Measurements from ENCODE around the gene DHX9. TPM values are rescaled to one million over a fixed set of nuclear protein-coding genes. Genes with fewer than 3 reads are reported as not detected.

The DHX9 gene
- total RNA-seq, 1 donor from 2014 or later, result 118 TPM

- Histone ChIP-seq H3K36me3 (ENCODE audit: control insufficient read depth, insufficient read depth, low read length) (peaks cover 3% of the 10 kb centered on the region), H3K4me3 (ENCODE audit: low read depth, low read length) (no peak overlapping the region), H3K27me3 (ENCODE audit: control insufficient read depth, insufficient read depth, low read length) (no peaks in the 10 kb centered on the region)
- TF ChIP-seq, protein P1, sequence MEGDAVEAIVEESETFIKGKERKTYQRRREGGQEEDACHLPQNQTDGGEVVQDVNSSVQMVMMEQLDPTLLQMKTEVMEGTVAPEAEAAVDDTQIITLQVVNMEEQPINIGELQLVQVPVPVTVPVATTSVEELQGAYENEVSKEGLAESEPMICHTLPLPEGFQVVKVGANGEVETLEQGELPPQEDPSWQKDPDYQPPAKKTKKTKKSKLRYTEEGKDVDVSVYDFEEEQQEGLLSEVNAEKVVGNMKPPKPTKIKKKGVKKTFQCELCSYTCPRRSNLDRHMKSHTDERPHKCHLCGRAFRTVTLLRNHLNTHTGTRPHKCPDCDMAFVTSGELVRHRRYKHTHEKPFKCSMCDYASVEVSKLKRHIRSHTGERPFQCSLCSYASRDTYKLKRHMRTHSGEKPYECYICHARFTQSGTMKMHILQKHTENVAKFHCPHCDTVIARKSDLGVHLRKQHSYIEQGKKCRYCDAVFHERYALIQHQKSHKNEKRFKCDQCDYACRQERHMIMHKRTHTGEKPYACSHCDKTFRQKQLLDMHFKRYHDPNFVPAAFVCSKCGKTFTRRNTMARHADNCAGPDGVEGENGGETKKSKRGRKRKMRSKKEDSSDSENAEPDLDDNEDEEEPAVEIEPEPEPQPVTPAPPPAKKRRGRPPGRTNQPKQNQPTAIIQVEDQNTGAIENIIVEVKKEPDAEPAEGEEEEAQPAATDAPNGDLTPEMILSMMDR (IDR thresholded peaks at IDR 0.05; ENCODE audit: insufficient read depth, low read length, poor library complexity, severe bottlenecking), result no peak
- DNase-seq (ENCODE audit: low read depth), result no peak
Observed at GRCh38 chr1:182855911-182856310, 16.8 kb downstream of the DHX9 start.

DNA sequence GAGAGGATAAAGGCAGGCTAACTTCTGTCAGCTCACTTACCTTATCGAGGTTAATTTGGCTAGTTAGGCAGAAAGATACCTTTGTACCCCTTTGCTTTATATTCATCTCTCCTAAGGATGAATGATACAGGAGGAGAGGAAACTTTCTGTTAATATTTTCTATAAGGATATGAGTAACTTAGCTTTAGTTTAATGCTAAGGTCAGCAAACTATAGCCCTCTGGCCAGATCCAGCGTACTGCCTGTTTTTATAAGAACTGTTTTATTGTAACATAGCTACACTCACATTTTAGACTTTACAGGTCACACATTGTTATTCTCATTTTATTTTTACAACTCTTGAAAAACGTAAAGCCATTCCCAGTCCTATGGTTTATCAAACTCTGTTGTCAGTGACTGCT lies 18.1 kb downstream of the DHX9 start:
- no peak for DNase-seq (ENCODE audit: low read depth)
- TF ChIP-seq, protein P1 (IDR thresholded peaks at IDR 0.05; ENCODE audit: insufficient read depth, low read length, poor library complexity, severe bottlenecking), result no peak
- Histone ChIP-seq H3K27me3 (ENCODE audit: control insufficient read depth, insufficient read depth, low read length) (no peaks in the 10 kb centered on the region), H3K36me3 (ENCODE audit: control insufficient read depth, insufficient read depth, low read length) (peaks cover 3% of the 10 kb centered on the region), H3K4me3 (ENCODE audit: low read depth, low read length) (no peak overlapping the region)

DNA sequence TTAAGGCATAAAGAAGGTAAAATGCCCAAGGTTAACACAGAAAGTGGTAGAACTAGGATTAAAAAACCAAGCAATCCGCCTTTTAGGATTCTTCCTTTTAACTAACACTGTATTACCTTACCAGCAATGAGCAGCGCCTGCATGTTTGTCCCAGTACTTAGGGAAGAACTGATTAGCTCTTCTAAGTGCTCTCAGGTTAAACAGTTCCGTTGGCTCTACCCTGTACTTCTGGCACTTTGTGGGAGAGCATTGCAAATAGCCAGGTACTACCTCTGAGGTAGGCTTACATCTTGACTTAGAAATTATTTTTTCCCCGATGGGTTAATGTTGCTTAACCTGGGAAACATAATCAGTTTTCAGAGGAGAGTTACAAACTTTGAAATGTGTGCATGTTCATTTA lies 21.5 kb downstream of the DHX9 start:
- no peak for DNase-seq (ENCODE audit: low read depth)
- Histone ChIP-seq H3K27me3 (ENCODE audit: control insufficient read depth, insufficient read depth, low read length) (no peaks in the 10 kb centered on the region), H3K36me3 (ENCODE audit: control insufficient read depth, insufficient read depth, low read length) (peaks cover 1% of the 10 kb centered on the region), H3K4me3 (ENCODE audit: low read depth, low read length) (no peak overlapping the region)
- TF ChIP-seq, protein P1 (IDR thresholded peaks at IDR 0.05; ENCODE audit: insufficient read depth, low read length, poor library complexity, severe bottlenecking), result no peak

GRCh38 chr1:182861994-182862393 lies 22.8 kb downstream of the DHX9 start:
- H3K4me3 ChIP-seq (ENCODE audit: low read depth, low read length), result no peak overlapping the region
- H3K36me3 ChIP-seq (ENCODE audit: control insufficient read depth, insufficient read depth, low read length), result peaks cover 3% of the 10 kb centered on the region
- TF ChIP-seq, protein P1 (IDR thresholded peaks at IDR 0.05; ENCODE audit: insufficient read depth, low read length, poor library complexity, severe bottlenecking), result no peak
- no peak for DNase-seq (ENCODE audit: low read depth)
- no peaks in the 10 kb centered on the region for H3K27me3 ChIP-seq (ENCODE audit: control insufficient read depth, insufficient read depth, low read length)

DNA sequence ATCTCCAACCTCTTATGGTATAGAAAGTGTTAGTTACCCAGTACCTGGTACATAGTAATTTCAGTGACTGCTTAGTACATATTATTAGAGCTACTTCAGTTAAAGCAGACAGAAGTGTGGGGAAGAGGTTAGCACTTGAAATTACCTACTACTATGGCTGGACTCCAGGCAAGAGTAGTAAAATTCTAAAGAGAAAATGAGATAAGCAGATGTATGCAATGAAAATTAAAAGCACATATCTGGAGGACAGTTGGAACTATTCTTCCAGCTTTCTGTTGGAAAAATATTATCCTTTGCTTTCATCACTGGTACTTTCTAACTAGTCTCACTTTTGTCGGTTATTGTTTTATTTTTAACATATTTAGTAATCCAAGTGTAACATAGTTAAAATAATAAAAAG lies 23.7 kb downstream of the DHX9 start:
- TF ChIP-seq, protein P1 (IDR thresholded peaks at IDR 0.05; ENCODE audit: insufficient read depth, low read length, poor library complexity, severe bottlenecking), result no peak
- peaks cover 3% of the 10 kb centered on the region for H3K36me3 ChIP-seq (ENCODE audit: control insufficient read depth, insufficient read depth, low read length)
- DNase-seq (ENCODE audit: low read depth), result no peak
- no peaks in the 10 kb centered on the region for H3K27me3 ChIP-seq (ENCODE audit: control insufficient read depth, insufficient read depth, low read length)
- H3K4me3 ChIP-seq (ENCODE audit: low read depth, low read length), result no peak overlapping the region

- no peak for DNase-seq (ENCODE audit: low read depth)
- TF ChIP-seq, protein P1 (IDR thresholded peaks at IDR 0.05; ENCODE audit: insufficient read depth, low read length, poor library complexity, severe bottlenecking), result no peak
- Histone ChIP-seq H3K27me3 (ENCODE audit: control insufficient read depth, insufficient read depth, low read length) (no peaks in the 10 kb centered on the region), H3K36me3 (ENCODE audit: control insufficient read depth, insufficient read depth, low read length) (peaks cover 2% of the 10 kb centered on the region), H3K4me3 (ENCODE audit: low read depth, low read length) (no peak overlapping the region)
Observed at GRCh38 chr1:182863940-182864339, 24.8 kb downstream of the DHX9 start.
